ENCODE measurements around the gene SCD5. TPM values are rescaled to one million over a fixed set of nuclear protein-coding genes. Genes with fewer than 3 reads are reported as not detected.

SCD5 gene
- total RNA-seq, 1 donor, result 1.0 TPM

DNA sequence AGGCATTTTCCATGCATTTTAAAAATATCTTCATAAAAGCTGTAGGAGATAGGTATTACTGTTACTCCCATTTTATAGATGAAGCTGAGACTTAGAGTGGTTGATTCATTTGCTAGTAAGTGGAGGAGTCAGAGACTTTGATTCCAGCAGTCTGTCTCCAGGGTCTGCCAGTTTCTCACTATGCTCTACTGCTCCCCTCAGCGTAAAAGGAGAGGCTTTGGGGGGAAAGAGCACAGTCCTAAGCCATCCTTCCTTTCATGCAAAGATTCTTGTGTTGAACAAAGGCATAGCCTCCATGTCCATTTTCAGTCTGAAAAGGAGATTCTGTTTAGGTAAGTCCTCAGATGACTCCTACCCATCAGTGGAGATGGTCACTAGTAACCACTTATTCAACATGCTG, 119.1 kb downstream of the SCD5 start:
- no peaks in the 10 kb centered on the region for H3K27me3 ChIP-seq (ENCODE audit: insufficient read depth, low read length)
- H3K4me1 ChIP-seq (ENCODE audit: insufficient read depth, low read length), result no peaks in the 10 kb centered on the region
- H3K4me3 ChIP-seq (ENCODE audit: low read length), result no peak overlapping the region

DNA sequence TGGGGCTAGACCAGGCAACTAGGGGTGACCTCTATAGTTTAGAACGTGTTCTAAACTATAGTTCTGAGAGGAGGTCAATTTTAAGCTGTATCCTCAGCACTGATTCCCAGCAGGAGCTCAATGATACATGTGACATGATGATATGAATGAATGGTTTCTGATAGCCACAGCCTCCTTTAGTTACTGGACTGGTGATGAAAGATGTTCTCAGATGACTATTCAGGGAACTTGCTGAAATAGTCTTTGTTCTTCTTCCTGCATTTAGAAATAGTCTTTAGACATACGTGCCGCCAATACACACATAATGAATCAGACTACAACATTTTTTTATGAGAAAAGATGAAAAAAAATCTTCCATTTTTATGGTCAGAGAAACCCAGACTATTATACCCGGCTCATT, 120.5 kb downstream of the SCD5 start:
- Histone ChIP-seq H3K9me3 (ENCODE audit: low read depth, low read length) (no peaks in the 10 kb centered on the region), H3K4me3 (ENCODE audit: low read length) (no peak overlapping the region), H3K4me1 (ENCODE audit: insufficient read depth, low read length) (no peaks in the 10 kb centered on the region)

More for the DNA sequence above, 119.1 kb downstream of the SCD5 start:
- H3K9me3 ChIP-seq (ENCODE audit: low read depth, low read length), result no peaks in the 10 kb centered on the region

DNA sequence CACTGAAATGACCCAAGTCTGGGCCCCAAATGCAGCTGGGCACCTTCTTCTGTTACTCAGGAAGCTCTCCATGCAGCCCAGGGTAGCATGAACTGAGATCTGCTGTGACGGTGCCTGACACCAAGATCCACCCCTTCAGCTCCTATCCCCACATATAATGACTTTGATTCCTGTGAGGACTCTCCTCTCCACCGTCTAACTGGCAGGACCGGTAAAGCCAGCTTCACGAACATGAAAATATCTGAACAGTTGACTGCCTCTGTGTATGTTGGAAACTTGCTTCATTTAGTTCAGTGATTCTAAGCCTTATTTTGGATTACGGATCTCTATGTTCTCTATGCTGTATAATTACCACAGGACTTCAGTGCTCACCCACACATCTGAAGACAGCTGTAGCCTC, 121.3 kb downstream of the SCD5 start:
- Histone ChIP-seq H3K27me3 (ENCODE audit: insufficient read depth, low read length) (no peaks in the 10 kb centered on the region), H3K4me3 (ENCODE audit: low read length) (no peak overlapping the region), H3K9me3 (ENCODE audit: low read depth, low read length) (no peaks in the 10 kb centered on the region), H3K4me1 (ENCODE audit: insufficient read depth, low read length) (no peaks in the 10 kb centered on the region)

More for the DNA sequence above, 120.5 kb downstream of the SCD5 start:
- H3K27me3 ChIP-seq (ENCODE audit: insufficient read depth, low read length), result no peaks in the 10 kb centered on the region

DNA sequence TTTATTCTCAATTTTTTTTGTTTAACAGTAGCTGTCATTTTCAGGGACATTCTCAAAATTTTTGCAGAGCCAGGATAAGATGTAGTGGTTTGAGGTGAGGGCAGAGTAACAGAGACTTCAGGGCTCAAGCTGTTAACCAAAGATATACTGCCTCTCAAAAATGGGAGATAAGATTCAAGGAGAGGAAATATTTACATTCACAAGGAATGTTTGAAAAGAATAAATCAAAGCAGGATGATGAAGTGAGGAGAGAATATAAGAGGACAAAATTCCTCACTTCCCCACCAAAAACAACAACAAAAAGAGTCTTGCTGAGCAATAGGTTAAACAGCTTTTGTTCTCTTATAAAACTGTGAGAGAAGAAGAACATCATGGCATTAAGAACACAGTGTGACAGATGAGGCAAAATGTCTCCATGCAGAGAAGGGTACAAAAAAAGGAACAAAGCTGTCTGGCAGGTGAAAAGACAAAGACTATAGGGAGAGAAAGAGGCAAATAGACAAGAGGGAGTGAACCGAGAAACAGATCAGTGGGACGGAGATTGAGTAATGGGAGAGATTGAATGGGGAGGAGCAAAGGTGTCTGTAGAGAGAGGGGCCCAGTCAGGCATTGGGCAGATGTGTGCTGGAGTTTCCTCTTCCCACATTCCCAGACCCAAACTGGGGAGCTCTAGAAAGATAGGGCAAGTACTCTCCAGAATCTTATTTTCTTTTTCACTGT, 130.7 kb downstream of the SCD5 start:
- Histone ChIP-seq H3K4me3 (ENCODE audit: low read length) (no peak overlapping the region), H3K27me3 (ENCODE audit: insufficient read depth, low read length) (no peaks in the 10 kb centered on the region), H3K9me3 (ENCODE audit: low read depth, low read length) (no peaks in the 10 kb centered on the region), H3K4me1 (ENCODE audit: insufficient read depth, low read length) (no peaks in the 10 kb centered on the region)

DNA sequence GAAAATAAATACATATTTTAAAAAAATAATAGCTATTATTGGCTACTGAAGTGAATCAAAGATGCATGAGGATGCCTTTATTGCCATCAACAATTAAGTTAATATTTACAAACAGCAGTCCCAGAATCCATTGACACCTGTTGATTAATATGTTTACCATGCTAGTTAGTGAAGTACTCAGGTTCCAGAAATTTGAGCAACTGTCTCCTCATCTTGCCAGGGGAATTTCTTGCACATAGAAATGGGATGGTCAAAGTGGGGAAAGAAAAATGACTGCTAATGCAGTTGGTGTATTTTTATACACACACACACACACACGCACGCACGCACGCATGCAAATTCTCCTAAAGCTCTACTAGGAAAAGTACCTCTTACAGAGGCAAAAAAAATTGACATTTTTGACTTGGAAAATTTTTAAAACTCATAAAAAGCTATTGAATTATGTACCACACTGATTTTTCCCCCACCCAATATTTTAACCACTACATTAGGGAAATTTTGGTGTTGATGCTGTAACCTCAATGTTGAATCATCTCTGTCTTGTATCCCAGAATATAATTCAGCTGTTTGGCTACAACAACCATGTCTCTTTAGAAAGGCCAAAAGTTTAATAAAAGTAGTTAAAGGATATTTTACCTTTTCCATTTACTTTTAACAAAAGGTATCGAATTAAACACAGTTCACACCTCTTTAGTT, 131.5 kb downstream of the SCD5 start:
- no peaks in the 10 kb centered on the region for H3K9me3 ChIP-seq (ENCODE audit: low read depth, low read length)
- no peak overlapping the region for H3K4me3 ChIP-seq (ENCODE audit: low read length)
- no peaks in the 10 kb centered on the region for H3K4me1 ChIP-seq (ENCODE audit: insufficient read depth, low read length)
- no peaks in the 10 kb centered on the region for H3K27me3 ChIP-seq (ENCODE audit: insufficient read depth, low read length)

DNA sequence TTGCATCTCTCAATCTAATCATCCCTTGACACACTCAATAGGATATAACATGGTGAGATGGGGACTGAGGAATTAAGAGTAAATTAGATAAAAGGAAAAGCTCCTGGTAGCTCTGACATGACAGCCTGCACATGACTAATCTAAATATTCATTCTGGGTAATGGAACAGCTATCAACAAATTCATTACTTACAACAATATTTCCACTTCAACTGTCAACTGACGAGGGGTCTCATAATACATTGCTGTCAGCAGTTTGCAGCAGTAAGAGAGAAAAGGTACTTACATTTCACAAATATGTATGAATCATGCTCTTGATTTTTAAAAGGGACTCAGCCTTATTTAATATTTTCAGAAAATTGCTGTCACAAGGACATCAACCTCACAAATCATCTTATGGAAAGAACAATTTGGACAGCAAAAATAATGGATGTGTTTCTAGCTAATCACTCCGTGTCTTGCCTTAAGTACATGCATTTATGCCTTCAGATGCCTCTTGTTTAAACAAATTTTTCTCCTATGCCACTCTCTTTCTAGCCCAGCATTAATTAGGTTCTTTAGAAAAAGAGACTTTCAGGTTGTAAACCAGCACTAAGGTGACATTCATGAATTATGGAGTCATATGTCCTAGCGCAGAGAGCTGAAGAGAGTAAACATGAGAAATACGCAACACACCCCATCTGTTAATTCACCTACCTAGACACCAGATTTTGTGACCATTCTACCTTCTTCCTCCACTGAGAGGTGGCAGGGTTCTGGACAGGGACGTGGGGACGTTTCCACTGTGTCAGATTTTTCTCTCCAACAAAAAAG, 137.2 kb downstream of the SCD5 start:
- no peaks in the 10 kb centered on the region for H3K9me3 ChIP-seq (ENCODE audit: low read depth, low read length)
- no peaks in the 10 kb centered on the region for H3K4me1 ChIP-seq (ENCODE audit: insufficient read depth, low read length)
- H3K4me3 ChIP-seq (ENCODE audit: low read length), result no peak overlapping the region
- no peaks in the 10 kb centered on the region for H3K27me3 ChIP-seq (ENCODE audit: insufficient read depth, low read length)

DNA sequence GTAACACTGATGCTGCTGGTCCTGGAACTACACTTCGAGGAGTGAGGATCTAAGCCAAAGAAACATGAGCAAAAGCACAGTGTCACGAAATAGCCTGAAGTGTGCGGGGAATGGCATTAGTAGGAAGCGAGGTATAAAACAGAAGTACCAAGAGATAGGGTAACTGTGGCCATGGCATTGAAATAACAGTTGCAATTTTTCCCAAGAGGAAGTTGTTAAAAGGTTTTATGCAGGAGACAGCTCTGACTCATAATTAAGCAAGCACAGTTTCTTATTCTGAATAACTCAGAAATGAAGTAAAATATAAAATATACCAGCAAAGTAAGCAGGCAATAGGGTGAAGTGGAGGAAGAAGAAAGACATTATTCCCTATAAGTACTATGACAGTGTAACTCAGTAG, 146.5 kb downstream of the SCD5 start:
- Histone ChIP-seq H3K4me1 (ENCODE audit: insufficient read depth, low read length) (peaks cover 17% of the 10 kb centered on the region), H3K27me3 (ENCODE audit: insufficient read depth, low read length) (no peaks in the 10 kb centered on the region), H3K4me3 (ENCODE audit: low read length) (no peak overlapping the region), H3K9me3 (ENCODE audit: low read depth, low read length) (no peaks in the 10 kb centered on the region)

DNA sequence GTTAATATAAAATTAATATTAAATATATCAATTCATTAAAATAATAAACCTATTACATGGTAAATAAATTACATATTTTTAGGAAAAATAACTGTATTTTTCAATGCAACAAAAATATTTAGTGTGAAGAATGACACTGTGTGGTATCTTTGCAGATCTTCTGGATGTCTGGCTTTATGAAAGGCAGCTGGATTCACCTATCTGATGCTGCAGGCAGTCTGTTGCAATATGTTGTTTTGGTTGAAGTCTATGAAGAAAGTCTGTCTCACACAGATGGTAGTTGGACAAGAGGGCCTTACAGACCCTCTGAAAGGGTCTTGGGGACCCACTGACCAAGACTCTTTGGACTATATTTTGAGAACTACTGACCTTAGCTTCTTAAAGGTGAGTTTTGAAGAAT, 147.7 kb downstream of the SCD5 start:
- Histone ChIP-seq H3K4me3 (ENCODE audit: low read length) (no peak overlapping the region), H3K27me3 (ENCODE audit: insufficient read depth, low read length) (no peaks in the 10 kb centered on the region), H3K4me1 (ENCODE audit: insufficient read depth, low read length) (peaks cover 17% of the 10 kb centered on the region), H3K9me3 (ENCODE audit: low read depth, low read length) (no peaks in the 10 kb centered on the region)

DNA sequence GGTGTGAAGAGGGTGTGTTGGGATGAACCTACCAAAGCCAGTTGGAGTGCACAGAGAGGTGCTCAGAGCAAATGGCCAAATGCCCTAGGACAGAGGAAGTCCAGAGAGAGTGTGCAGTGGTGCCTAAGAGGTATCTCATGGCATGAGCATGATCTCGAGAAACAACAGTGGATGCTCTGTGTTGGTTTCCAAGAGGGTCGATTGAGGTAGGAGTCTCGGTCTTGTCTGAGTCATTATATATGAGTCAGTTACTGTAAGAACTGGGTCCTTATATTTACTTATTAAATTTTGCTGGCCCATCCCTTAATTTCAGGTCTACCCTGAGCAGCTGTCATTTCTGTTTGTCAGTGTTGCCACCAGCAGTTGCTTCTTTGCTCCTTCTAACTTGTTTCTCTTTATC, 150.2 kb downstream of the SCD5 start:
- Histone ChIP-seq H3K4me3 (ENCODE audit: low read length) (no peak overlapping the region), H3K9me3 (ENCODE audit: low read depth, low read length) (no peaks in the 10 kb centered on the region), H3K4me1 (ENCODE audit: insufficient read depth, low read length) (peaks cover 17% of the 10 kb centered on the region), H3K27me3 (ENCODE audit: insufficient read depth, low read length) (no peaks in the 10 kb centered on the region)

DNA sequence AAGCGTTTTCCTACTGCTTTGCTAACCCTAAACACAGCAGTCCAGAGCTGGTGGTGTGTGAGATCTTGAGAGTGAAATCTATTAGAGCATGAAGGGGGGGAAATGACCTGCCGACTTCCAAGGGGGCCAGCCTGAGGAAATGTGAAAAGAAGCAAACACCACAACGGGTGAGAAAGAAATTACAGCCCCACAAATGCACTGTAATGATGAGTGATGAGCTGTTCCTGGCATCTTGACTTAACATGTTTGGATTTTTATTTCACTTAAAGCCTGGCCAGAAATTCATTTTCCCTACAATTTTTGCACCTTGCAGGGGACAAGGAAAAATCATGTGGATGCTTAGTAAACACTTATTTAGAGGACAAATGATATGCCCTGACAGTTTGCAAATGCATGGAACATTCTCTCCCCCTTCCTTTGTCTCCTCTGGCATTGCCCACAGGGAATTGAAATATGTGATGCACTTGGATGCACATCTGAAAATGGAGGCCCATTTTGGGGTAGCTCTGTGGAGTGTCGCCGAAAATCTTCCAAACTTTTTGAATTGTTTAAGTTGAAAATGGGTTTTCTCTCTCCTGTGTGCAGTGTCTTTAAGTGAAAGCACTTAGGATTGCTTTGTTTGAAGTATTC, 152.5 kb downstream of the SCD5 start:
- Histone ChIP-seq H3K27me3 (ENCODE audit: insufficient read depth, low read length) (no peaks in the 10 kb centered on the region), H3K4me3 (ENCODE audit: low read length) (no peak overlapping the region), H3K4me1 (ENCODE audit: insufficient read depth, low read length) (no peaks in the 10 kb centered on the region), H3K9me3 (ENCODE audit: low read depth, low read length) (no peaks in the 10 kb centered on the region)

DNA sequence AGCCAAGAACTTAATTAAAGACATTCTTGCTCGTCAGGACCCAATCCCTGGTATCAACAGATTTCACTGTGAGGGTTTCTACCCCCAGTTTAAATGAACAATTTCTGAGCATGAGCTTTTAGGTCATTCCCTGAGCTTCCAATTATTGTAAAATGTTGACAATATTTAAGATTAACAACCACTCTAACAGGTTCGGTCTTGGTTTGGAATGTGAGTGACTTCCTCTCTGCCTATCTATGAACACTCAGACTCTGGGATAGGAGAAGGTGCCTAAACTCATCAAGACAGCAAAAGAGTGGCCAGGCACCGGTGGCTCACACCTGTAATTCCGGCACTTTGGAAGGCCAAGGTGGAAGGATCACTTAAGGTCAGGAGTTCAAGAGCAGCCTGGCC, 153.9 kb downstream of the SCD5 start:
- Histone ChIP-seq H3K9me3 (ENCODE audit: low read depth, low read length) (no peaks in the 10 kb centered on the region), H3K4me3 (ENCODE audit: low read length) (no peak overlapping the region)

DNA sequence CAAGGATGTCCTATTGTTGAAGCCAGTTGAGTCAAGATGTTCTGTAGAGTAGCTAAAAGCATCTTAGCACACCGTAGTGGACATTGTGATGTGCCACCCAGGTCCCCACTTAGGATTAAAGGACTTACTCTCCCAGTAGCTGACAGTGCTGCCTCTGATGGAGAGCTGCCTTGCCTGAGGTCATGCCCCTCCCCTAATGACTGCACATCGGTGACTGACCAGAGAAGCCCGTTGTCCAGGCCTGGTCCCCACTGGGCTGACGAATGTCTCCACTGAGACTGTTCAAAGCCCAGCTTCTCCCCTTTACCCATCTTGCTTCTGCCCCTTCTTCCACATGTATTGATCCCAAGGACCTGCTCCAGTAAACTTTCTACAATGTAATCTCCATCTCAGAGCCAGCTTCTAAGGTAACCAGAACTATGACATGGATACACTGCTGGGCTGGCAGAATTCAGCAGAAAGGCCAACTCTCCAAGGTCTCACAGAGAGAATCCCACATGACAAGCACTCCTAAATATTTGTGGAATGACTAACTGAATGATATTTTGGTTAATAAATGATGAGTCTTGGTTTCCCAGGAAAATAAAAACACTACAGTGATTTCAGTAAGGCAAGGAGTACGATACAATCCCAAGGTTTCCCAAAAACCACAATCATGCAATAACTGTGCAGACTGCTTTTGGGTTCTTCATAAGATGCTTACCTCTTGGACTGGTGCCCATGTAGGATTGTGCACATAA, 154.4 kb downstream of the SCD5 start:
- Histone ChIP-seq H3K4me1 (ENCODE audit: insufficient read depth, low read length) (no peaks in the 10 kb centered on the region), H3K9me3 (ENCODE audit: low read depth, low read length) (no peaks in the 10 kb centered on the region), H3K27me3 (ENCODE audit: insufficient read depth, low read length) (no peaks in the 10 kb centered on the region)

More for the DNA sequence above, 153.9 kb downstream of the SCD5 start:
- Histone ChIP-seq H3K4me1 (ENCODE audit: insufficient read depth, low read length) (no peaks in the 10 kb centered on the region), H3K27me3 (ENCODE audit: insufficient read depth, low read length) (no peaks in the 10 kb centered on the region)

DNA sequence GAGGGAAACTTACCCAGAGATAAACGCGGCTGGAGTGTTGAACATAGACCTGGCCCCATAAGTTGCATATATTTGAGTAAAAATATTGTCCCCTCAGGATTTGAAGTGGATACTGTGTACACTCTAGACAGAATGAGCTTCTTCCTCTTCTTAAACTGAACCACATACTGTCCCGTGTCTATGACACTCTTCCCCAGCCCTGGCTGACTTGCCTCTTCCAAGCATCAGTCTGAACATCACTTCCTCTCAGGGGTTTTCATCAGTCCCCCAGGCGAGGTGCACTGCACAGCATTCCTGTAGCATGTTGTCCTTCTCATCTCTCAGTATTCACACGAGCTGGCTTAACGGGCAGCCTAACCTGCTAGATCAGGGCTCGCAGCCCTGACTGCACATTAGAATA, 156.3 kb downstream of the SCD5 start:
- H3K9me3 ChIP-seq (ENCODE audit: low read depth, low read length), result no peaks in the 10 kb centered on the region
- H3K27me3 ChIP-seq (ENCODE audit: insufficient read depth, low read length), result no peaks in the 10 kb centered on the region
- H3K4me3 ChIP-seq (ENCODE audit: low read length), result no peak overlapping the region
- no peaks in the 10 kb centered on the region for H3K4me1 ChIP-seq (ENCODE audit: insufficient read depth, low read length)

More for the DNA sequence above, 154.4 kb downstream of the SCD5 start:
- no peak overlapping the region for H3K4me3 ChIP-seq (ENCODE audit: low read length)

DNA sequence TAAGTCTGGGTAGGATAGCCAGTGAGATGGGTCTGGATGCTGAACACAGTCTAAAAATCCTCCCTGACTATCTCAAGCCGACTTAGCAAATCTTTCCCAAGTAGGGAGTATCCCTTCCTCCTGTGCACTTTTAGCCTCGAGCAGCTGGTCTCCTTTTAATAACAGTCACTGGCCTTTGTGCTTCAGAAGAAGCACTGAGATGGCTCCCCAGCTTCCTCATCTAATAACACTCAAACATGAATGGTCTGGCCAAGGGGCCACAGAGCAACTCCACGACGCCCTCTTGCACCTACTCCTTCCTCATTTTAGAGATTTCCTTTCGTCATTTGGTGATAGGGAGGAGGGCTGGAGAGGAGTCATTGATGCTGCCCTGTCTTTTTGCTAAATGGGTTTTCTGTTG, 158.1 kb downstream of the SCD5 start:
- H3K4me3 ChIP-seq (ENCODE audit: low read length), result no peak overlapping the region
- H3K4me1 ChIP-seq (ENCODE audit: insufficient read depth, low read length), result no peaks in the 10 kb centered on the region
- H3K9me3 ChIP-seq (ENCODE audit: low read depth, low read length), result no peaks in the 10 kb centered on the region
- H3K27me3 ChIP-seq (ENCODE audit: insufficient read depth, low read length), result no peaks in the 10 kb centered on the region

All from mononuclear cell (primary cell).